Measurements from ENCODE around the gene ATG2B.
"Not testable (repeated sequence)": the region's sequence is repeated elsewhere in the genome, so short reads cannot be mapped to it uniquely, and the experiment has no call there.

ATG2B gene

DNA sequence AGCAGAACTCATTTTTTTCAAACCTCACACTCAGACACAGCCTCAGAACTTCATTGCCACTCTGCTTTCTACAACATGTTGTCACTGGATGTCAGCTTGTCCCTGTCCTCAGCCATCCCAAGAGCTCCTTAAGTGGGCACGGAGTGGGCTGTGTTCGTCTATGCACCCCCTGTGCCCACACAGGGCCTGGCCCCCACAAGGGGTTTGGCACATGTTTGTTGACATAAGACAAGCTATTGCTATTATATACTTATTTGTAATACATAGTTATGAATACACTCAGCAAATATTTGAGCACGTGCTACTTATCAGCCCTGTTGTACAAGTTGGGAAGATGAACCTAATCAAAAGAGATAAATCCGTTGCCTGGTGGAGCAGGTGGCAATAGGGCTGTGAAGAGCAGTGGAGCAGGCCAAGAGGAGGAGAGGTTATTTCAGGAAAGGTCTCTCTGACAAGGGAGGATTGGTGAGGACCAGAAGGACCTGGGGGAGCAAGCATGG lies 111.4 kb downstream of the ATG2B start:
- DNase-seq, result no peak

DNA sequence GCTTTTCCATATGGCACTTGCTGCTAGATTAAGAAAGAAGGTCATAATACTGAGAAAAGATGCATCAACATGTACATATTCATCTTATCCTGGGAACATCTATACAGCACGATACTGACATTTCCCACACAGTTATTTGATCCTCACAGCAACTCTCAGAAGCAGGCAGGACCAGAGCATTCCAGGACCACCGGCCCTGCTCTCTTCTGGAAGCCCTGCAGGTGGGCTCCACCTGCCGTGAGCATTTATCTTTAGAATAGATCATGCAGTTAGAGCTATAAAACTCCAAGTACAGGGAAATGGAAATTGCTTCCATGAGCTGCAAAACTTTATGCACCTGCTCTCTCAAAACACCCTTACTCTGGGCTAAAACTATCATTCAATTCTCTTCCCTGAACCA lies 112.7 kb downstream of the ATG2B start:
- DNase-seq, result no peak

DNA sequence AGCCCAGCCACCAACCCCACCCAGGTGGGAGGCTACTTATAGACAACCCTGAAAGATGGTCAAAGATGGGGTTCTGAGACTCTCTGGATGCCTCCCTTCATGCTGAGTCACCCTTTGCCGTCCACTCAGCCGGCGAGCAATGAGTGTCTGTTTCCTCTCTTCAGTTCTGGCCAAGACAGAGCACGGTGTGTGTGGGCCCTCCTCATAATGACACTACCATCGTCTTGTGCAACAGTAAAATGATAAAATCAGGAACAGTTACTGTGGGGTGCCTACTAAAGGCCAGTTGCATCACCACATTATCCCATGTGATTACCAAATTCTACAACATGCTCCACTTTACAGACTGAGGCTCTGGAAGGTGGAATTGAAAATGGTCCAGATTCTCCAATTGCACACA lies 114.1 kb downstream of the ATG2B start:
- DNase-seq, result no peak

DNA sequence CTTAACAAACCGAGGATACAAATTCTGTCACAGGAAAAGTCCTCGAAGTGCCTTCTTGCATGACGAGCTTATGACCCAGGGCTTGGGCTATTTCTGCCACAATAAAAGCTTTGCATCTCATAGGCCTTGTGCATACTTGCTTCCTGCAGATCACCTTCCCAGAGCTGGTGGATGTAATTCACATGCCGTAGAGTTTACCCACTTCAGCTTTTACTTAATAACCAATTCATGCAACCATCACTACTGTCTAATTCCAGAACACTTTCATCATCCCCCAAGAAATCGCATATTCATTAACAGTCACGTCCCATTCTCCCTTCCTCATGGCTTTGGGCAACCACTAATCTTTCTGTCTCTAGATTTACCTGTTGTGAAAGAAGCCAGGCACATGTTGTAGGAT lies 116.1 kb downstream of the ATG2B start:
- no peak for DNase-seq

DNA sequence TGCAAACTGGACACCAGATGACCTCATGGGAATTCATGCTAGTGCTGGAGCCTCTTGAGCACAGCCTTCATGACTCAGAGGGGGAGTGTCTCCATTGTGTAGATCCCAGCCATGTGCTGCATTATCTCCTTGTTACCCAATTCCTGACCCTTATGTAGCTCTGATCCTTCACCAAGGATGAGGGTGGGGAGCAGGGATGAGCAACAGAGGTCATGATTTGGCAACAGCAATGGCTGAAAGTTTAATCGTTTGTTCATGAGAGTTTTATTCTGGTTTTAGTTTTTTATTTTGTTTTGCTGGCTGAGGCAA lies 116.6 kb downstream of the ATG2B start:
- DNase-seq, result no peak

DNA sequence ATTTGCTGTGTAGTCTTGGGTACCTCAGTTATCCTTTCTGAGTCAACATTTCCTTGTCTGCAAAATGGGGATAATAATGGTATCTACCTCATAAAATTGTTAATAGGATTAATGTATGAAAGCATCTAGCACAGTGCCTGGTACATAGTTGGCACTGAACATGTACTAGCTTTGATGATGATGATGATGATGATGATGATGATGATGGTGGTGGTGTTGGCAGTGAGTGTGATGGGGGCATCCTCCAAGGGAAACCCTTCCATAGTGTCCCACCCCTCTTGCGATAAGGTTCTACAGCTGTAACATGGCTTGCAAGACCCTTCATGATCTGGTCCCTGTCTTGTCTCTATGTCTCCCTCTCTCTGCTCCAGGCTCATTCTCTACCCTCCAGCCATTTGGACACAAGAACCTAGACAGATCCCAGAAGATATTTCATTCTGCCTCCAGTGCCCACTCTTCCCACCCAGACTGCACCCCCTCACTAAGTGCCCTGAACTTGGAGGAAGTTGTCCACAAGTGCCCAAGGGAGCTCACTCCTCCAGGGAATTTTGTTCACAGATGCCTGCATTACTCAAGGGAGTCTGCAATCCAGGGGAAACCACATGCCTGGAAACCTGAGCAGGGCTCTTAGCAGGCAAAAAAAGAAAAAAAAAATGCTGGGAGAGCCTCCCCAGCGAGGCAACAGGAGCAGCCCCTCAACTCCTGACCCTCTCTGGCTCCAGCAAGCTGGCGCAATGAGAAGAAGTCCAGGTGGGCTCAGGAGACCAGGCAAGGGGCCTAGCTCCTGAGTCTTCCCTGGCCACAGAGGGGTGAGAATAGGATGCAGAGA lies 117.2 kb downstream of the ATG2B start:
- DNase-seq, result no peak

DNA sequence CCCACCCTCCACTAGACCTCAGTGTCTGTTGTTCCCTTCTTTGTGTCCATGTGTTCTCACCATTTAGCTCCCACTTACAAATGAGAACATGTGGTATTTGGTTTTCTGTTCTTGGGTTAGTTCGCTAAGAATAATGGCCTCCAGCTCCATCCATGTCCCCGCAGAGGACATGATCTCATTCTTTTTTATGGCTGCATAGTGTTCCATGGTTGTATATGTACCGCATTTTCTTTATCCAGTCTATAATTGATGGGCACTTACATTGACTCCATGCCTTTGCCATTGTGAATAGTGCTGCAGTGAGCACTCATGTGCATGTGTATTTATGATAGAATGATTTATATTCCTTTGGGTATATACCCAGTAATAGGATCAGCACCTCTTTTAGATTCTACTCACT lies 118.1 kb downstream of the ATG2B start:
- not testable (repeated sequence) for DNase-seq

DNA sequence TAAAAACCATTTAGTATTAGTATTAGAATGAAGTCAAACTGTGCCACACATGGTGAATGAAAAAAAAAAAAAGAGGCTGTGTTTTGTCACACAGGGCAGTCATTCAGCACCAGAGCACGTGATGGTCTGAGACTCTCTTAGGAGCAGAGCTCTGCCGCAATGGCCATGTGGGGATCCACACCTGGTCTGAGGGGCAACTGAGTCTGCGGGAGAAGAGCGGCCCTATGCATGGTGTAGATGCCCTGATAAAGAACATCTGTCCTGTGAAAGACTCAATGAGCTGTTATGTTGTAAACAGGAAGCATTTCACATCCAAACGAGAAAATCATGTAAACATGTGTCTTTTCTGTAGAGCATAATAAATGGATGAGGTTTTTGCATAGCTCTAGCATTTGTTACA lies 119.4 kb downstream of the ATG2B start:
- DNase-seq, result no peak

DNA sequence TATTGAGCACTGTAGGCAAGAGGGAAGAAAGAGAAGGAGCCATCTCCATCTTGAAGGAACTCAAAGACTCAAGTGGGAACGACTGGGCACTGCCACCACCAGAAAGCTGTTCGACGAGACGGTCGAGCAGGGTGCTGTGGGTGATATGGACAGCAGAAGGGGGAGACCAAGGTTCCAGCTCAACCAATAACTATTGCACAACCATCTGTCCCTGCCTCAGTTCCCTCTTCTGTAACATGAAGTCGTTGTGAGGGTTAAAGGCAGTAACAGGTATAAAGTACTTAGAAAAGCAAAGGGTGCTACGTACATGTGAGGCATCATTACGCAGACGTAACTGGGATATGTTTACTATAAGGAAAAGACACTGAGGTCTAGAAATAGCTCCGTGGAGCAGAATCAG lies 121.0 kb downstream of the ATG2B start:
- no peak for DNase-seq

DNA sequence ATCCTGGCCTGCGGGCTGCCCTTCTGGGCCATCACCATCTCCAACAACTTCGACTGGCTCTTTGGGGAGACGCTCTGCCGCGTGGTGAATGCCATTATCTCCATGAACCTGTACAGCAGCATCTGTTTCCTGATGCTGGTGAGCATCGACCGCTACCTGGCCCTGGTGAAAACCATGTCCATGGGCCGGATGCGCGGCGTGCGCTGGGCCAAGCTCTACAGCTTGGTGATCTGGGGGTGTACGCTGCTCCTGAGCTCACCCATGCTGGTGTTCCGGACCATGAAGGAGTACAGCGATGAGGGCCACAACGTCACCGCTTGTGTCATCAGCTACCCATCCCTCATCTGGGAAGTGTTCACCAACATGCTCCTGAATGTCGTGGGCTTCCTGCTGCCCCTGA lies 122.5 kb downstream of the ATG2B start:
- no peak for DNase-seq

DNA sequence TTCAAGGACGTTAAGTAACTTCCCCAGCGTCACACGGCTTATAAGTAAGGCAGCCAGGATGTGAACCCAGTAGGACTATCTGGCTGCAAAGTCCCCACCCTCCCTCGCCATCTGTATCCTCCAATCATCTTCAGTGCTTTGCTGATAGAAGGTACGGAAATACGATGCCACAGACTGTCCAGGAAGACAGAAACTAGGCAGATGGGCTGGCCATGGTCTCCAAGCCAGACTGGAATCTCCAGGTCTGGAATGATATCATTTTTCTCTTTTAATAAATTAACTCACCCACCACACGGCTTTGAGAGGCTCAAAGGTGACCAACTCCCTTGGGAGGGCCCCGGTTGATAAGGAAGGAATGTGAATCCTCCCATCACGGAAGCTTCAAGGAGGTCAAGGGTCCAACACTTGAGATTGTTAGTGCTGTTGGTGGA lies 123.4 kb downstream of the ATG2B start:
- DNase-seq, result no peak

DNA sequence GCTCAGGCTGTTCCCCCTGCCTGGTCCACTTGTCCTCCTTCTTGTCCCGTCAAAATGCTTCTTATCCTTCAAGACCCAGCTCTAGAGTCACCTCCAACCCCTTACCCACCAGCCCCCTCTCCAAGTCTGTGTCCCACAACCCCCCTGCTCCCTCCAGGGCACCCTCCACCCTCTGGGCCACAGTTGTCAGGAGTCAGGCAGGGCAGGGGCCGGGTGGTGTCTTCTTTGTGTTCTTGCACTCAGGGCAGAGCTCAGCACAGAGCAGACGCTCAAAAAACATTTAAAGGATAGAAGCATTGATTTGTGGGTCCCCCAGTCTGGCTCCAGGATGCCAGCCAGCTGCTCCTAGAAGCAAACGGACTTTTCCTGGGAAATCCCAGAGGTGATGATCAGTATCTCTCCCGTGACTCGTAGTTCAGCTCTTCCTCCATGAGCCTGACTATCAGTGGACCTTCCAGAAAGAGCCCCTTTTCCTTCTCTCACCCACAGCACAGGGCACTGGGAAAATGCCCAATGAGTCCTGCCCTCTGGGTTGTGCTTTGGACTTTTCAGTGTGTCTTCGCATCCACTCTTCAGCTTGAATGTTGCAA lies 124.4 kb downstream of the ATG2B start:
- no peak for DNase-seq

DNA sequence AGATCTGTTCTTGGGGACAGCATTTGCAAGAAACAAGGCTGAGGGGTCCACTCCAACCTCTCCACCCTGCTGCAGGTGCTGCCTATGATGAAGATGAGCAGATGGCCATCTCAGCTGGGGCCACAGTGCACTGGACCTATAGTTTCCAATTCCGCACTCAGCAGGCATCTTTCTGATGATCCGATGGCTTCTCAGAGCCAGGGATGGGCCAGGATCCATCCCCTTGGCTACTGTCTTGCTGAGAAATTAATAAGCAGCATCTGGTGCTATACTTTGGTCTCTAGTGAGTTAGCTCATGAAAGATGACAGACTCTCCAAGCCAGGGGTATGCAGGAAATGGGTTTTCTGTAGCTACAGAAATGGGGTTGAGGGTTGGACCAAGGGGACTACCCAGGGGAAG lies 125.5 kb downstream of the ATG2B start:
- no peak for DNase-seq

DNA sequence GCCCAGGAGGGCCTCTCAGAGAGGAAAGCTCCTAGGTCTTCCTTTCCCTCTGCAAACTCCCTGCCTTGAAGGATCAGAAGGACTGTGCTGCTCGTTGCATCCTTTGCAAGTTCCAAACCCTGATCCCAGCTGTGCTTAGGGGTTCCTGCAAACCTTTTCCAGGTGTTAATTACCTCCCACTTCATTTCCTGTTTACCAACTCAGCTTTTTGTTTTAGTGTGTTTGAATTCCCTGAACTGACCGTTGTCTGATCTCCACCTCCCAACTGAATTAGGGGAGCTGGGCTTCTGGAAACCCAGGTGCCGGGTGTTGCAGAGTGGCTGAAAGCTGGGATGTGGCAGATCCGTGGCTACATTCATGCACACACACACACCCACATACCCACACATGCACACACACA lies 127.7 kb downstream of the ATG2B start:
- DNase-seq, result no peak

DNA sequence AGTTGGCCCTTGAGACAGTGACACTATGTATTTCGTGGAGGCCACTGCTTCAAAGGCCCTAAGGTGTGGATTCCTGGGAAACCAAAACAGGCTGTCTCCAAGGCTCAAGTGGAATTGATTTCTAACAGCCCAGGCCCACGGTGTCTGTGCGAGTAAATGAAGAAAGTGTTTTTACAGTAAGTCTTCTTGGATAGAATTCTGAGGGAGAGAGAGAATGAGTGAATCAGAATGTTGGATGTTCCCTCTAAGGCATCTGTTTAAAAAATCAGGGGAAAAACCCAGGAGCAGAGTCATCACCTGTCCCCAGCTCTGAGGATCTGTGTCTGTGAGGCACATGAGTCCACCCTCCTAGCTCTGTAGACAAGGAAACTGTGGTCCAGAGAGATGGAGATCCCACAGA lies 129.5 kb downstream of the ATG2B start:
- no peak for DNase-seq

DNA sequence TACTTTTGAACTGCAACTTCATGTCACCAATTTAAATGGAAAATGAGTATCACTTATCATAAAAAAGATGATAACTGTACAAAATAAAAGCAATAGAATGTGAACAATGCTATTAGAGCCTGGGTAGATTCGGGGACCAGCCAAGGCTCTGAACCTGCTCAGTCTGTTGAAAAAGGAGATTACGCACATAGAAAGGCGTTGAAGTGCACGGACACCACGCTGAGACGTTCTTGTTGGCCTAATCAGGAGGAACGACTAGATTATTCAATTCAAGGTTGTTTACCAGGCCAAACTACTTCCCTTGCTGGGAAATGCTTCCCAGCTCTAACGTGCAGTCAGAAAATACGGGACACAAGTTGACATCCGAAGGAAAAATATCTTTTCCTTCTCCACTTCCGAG lies 130.6 kb downstream of the ATG2B start:
- DNase-seq, result no peak

DNA sequence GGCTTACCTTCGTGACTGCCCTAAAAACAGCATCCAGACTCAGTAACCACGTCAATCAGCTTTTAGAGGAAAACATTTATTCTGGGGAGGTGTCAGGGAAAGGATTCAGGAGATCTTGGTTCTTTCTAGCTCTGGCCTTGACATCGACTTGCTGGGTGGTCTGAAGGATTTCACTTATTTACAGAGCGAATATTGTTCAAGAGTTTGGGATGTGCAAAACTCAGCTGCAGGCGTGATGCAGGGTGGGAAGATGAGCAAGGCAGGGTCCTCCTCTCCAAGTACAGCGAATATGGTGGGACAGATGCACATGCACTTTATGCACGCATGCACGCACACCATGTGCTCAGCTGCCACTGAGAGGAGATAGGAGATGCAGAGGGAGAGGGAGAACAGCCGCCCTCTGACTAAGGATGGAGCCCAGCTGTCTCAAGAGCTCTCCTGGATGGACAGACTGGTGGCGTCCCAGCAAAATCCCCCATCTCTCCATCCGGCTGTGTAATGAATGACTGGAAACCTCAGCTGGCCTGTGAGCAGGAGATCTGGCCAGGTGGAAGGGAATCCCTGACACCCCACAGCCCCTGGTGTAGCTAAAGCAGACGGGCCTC lies 131.5 kb downstream of the ATG2B start:
- no peak for DNase-seq

DNA sequence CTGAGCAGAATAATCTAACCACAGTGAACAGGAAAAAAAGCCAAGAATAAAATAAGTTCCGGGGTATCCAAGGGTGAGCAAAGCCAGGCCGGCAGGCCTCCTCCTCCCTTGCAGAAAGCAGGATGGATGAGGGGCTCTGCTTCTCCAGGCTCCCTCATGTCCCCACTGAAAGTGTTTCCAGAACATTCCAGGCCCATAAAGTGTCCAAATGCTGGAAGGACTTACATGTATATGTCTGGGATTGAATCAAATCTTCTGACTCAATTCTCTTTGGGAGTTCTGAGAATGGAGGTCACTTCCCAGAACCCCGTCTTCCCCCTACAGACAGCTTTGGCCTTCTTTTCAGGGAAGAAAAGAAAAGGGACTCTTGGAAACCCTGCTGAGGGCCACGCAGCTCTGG lies 132.1 kb downstream of the ATG2B start:
- no peak for DNase-seq

DNA sequence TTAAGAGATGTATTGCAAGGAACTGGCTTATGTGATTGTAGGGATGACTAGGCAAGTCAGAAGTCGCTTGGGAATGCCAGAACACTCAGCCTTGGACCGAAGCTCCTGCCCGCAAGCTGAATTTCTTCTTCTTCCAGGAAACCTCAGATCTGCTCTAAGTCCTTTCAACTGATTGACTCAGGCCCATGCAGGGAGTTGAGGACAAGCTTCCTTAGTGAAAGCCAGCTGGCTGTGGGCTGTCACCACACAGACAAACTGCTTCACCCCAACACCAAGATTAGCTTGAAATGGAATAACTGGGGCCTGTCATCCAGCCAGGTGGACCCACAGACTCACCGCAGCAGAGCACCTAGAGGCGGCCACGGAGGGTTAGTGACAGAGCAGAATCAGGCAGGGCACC lies 133.8 kb downstream of the ATG2B start:
- no peak for DNase-seq

All from NCI-H1092 (cell line).